GM19467 (cell line): ENCODE data around the gene SCAF11.

Experiments used
- ATAC-seq: cut with Tn5 transposase; IDR thresholded peaks from one replicate; pipeline ENCODE4 v1.9.1; 2021; ENCODE audit warnings: mild to moderate bottlenecking, moderate library complexity; ENCODE audit not compliant: unreplicated experiment

SCAF11 gene

DNA sequence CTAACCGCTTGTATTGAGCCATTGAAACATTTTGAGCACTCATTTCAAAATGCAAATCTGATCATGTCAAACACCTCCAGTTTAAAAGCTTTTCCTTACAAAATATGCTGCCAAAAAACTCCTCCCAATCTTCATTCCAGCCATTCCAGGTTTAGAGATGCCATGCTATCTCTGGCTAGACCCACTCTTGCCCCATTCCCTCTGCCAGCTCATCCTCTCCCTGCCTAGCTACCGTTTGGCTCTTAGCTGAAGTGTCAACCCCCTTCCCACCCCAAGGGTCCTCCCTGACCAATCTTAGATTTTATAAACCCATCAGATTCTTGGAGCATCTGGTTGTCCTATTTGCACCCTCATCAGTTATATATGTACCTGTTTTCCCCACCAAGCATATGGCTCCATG is 75.0 kb downstream of the SCAF11 start:
- no peak for ATAC-seq

DNA sequence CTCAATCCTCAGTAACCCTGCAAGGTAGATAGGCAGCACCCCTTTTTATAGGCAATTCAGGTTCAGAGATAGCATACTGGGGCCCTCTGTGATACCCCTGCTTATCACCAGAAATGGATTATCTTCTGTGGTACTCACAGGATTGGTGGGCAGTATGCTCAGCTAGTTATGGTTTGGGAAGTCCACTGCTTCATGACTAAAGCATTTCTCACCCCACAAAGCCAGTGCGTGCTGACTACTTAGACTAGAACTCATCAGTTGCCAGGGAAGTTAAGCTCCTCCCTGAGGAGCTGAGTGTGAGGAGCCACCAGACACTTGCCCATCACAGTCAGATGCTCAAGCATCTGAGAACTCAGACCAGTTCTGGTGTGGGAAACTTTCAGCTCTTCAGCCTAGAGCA is 76.3 kb downstream of the SCAF11 start:
- ATAC-seq: no peak

DNA sequence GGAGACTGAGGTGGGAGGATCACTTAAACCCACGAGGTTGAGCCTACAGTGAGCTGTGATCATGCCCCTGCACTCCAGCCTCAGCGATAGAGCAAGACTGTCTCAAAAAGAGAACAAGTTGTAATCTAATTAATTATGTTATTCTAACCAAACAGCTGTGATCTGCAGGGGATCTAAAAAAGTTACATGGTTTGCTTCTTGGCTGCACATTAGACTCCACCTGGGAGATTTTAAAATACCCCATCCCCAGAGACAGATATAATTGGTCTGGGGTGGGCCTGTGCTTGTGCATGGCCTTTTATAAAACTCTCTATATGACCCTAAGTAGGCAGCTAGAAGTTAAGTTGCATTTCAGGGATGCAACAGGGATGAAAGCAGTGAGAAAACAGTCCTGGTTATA is 76.7 kb downstream of the SCAF11 start:
- no peak for ATAC-seq

DNA sequence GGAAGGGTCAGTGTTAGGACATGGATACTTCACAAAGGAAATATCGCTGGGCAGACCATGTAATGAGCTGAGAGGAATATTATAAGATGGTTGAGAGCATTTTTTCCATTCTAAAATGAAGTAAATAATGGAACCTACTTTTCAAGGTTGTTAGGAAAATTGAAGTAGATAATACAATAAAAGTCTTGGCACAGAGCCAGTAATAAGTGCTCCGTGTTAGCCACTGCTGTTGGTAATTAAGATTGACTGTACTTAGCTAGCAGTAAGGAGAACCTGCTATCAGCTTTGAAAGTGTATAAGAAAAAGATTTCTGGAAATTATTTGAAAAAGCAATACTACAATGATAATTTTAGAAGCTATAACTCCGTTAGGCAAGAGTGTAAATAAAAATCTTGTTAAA is 77.6 kb downstream of the SCAF11 start:
- ATAC-seq: no peak

DNA sequence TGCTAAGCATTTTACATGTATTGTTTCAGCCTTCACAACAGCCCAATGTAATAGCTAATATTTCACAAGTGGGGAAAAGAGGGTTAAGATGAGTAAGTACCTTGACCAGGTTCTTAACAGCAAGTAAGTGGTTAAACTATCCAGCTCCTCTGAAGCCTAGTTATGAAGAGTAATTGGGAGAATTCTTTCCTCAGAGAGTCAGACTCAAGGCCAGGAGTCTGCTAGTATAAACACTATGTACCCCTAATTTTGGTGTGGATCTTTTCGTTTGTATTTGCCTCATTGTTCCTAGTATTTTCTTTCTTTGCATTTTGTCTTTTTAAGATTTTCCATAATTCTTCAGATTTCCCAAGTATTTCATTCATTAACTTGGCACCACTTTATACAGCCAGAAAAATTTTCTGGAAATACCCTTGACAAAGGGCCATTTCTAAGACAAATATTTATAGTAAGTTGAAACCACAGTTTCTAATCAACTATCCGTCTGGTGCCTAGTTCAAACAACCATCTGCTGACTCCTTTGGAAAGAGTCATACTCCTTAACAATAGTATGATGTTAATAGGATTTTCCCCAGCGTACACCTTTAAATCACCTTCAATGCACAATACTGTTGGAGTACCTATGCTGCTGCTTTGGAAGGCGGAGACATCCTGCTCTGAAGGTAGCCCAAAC is 81.2 kb downstream of the SCAF11 start:
- ATAC-seq: no peak

DNA sequence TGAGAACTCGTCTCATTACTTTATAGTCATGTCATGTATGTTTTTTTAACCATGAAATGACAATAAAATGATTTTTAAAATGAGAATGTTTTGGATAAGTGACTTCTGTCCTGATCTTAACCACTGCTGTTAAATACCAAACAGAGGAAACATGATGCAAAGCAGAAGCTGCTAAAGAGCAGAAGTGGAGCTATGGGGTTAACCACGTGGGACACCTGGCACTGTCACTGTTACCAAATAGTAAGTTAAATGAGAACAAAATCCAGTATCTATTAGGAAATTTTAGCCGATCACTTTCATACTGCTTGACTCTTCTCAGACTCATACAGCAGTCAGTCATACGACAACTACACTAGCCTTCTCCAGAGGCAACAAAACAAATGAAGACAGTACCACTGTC is 82.4 kb downstream of the SCAF11 start:
- peak; percentile 72 for ATAC-seq

DNA sequence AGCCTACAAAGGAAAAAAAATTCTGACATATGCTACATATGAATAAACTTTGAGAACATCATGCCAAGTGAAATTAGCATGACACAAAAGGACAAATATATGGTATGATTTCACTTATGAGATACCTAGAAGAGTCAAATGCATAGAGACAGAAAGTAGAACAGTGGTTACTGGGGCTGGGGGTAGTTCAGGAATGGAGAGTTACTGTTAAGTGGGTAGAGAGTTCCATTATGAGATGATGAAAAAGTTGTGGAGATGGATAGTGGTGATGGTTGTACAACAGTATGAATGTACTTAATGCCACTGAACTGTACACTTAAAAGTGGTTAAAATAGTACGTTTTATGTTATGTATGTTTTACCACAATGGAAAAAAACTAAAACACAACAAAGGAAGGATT is 92.3 kb downstream of the SCAF11 start:
- ATAC-seq: no peak

DNA sequence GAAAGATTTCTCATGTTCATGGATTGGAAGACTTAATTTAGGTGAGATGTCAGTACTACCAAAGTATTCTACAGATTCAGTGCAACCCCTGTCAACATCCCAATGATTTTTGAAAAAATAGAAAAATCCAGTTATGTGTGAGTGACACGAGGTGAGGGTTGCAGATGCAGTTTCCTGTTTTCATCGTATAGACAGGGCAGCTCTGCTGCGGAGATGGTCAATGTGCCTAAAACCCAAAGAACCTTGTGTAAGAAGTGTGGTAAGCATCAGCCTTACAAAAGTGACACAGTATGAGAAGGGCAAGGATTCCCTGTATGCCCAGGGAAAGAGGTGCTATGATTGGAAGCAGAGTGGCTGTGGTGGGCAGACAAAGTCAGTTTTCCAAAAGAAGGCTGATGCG is 94.4 kb downstream of the SCAF11 start:
- no peak for ATAC-seq

DNA sequence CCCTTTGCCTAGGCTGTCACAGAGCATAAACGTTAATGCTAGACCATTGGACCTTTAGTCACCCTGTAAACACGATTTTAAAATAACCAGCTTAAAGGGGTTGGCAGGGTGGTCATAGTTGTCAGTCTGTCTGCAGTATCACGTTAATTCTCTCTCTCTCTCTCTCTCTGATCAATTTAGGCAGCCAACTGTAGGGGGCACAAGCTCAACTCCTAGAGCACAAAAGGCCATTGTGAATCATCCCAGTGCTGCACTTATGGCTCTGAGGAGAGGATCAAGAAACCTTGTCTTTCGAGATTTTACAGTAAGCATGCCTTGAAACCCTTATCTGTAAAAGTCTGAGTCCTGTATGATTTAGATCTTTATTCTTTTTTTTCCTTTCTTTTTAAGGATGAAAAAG is 97.1 kb downstream of the SCAF11 start:
- ATAC-seq: no peak

DNA sequence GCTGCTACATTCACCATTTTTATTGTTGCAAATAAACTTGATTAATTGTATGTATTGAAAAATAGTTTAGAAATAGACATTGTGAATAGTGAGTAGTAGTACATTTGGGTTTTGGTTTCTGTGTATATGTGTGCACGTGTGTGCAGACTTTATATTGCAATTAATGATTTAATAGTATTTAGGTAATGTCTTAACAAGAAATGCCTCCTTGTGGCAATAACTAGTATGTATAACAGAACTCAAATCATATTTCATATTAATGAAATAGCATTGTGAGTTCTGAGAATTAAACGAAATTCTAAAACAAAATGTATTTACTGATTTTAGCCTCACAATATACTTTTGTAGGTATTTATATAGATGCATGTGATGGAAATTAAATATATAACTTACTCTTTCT is 100.1 kb downstream of the SCAF11 start:
- no peak for ATAC-seq

DNA sequence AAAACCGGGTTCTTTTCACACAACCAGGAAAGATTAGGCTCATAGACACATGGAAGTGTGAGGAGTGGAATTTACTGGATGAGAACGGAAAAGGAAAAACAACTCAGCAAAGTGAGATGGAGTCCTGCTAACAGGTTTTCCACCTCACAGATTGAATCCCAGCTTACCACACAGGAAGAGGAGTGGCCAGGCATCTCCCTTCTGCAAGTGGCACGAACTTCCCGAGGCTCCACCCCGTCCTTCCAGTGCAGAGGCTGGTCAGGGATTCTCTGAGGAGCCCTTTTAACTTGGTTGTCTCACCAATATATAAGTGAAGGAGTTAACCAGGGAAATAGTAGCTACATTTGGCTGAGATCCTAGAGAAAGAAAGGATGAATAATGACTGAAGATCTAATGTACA is 102.8 kb downstream of the SCAF11 start:
- no peak for ATAC-seq

DNA sequence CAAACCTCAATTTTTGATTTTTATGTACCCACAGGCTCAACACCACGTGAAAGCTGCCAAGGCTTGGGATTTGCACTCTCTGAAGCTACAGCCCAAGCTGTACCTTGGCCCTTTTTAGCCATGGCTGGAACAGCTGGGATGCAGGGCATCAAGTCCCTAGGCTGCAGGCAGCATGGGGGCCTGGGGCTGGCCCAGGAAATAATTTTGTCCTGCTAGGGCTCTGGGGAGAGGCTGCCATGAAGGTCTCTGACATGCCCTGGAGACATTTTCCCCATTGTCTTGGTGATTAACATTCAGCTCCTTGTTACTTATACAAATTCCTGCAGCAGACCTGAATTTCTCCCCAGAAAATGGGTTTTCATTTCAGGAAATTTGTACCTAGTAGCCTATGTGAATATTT is 103.7 kb downstream of the SCAF11 start:
- ATAC-seq: no peak

DNA sequence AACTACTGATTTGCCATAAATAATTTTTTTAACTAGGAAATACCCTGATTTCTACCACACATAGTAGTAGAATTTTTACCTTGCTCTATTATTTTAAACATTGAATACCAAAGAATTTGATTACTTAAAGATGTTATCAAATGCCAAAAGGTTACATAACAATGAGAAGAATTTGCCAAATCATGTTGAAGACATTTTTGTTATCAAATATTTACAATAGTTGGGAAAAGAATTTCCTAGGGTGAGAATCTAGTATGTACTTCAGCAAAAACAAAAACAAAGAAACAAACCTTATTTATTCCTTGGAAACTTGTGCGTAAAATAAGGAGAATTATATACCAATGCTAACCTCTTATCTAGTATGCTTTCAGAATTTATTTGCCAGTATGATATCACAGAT is 107.2 kb downstream of the SCAF11 start:
- ATAC-seq: no peak

DNA sequence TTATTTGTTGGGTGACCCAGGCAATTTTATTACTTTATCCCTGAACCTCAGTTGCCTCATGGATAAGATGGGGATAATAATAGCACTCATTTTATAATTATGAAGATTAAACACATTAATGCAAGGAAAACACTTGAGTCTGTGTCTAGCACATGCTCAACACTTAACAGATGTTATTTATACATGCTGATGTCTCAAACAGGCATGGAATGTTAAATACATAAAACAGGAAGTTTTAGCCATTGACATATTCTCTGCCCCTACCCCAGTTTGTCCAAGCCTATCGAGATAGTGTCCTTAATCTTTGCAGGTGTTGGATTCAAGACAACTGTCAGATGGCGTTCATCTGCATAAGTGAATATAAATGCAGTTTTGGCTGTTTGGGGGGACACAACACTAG is 109.8 kb downstream of the SCAF11 start:
- ATAC-seq: no peak

DNA sequence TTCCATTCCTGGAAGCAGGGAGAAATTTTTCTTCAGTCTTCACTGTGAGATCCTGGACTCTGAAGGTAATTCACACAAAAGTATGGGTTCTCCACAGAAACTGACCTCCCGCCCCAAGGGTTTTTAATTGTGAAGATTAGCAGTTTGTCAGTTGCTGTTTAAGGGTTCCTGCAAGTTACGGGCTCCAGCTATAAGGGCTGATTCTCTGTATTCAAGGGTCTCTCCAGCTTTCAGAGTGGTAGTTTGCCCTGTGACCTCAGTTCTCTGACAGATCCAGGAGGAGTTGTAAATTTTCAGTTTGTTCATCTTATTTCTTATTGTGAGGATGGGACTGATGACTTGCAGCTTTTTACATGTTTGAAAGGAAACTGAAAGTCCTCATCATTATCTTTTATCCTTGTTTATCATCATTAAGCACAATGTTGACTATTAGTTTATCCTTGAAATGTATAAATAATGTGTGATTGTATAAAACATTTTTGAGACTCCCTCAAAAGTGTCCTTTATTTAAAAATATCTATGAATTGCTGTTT is 110.9 kb downstream of the SCAF11 start:
- no peak for ATAC-seq

DNA sequence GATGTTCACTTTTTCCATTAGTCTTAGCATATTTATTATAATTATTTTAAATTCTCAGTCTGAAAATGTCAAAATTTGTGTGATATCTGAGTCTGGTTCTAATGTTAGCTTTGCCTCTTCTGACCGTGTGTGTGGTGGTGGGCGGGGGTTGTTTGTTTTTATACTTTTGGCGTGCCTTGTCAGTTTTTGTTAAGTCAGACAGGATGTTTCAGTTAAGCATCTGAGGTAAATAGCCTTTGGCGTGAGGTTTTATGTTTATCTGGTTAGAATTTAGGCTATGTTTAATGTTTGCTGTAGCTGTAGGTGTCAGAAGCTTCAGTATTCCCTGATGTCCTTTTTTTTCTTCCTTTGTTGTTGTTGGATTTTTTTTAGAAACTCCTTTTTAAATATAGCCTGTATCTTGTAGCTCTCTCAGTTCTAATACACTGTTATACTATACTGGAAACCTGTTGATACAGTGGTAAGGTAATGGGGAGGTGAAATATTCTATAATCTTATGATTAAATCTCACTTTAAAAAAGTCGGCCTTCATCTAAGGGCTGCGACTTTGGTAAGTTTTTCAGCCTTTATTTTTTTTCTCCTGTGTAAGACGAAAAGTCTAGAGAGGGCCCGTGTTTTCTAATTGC is 111.6 kb downstream of the SCAF11 start:
- ATAC-seq: no peak

DNA sequence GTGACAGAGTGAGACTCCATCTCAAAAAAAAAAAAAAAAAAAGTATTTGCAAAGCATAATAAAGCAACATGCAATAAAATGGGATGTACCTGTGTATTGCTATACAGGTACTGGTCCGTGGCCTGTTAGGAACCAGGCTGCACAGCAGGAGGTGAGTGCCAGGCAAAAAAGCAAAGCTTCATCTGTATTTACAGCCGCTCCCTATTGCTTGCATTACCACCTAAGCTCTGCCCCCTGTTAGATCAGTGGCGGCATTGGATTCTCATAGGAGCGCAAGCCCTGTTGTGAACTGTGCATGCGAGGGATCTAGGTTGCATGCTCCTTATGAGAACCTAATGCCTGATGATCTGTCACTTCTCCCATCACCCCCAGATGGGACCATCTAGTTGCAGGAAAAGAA is 113.3 kb downstream of the SCAF11 start:
- no peak for ATAC-seq

DNA sequence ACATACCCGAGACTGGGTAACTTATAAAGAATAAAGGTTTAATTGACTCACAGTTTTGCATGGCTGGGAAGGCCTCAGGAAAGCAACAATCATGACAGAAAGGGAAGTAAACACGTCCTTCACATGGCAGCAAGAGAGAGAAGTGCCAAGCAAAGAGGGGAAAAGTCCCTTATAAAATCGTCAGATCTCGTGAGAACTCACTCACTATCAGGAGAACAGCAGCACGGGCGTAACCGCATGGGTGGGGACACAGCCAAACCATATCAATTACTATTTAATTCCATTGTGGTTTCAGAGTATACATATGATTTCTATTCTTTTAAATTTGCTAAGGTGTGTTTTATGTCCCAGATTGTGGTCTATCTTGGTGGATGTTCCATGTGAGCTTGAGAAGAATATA is 117.9 kb downstream of the SCAF11 start:
- ATAC-seq: no peak
